Transverse colon (tissue), 3 donors: ENCODE data around the gene USP38.

Source experiments
- POLR2A ChIP-seq: fragments of 450-650 bp; IDR thresholded peaks from one replicate; pipeline ENCODE4 v1.6.1; 2016; ENCODE audit warnings: antibody characterized with exemption, mild to moderate bottlenecking, moderate library complexity
- TF ChIP-seq, protein P1 (sequence below), 5 experiments: fragments of 200-600 bp in 3 of 5; fragments of 450-650 bp in 2 of 5; sonication (generic) in 3 of 5; IDR thresholded peaks; 1 replicate in 2 of 5; 2 replicates in 3 of 5; pipeline ENCODE4 v1.5.1; 2016 to 2017; ENCODE audit warnings: antibody characterized with exemption in 5 of 5, inconsistent platforms in 3 of 5, mild to moderate bottlenecking in 2 of 5, moderate library complexity in 1 of 5

- TF ChIP-seq POLR2A: no peak
- TF ChIP-seq, protein P1, sequence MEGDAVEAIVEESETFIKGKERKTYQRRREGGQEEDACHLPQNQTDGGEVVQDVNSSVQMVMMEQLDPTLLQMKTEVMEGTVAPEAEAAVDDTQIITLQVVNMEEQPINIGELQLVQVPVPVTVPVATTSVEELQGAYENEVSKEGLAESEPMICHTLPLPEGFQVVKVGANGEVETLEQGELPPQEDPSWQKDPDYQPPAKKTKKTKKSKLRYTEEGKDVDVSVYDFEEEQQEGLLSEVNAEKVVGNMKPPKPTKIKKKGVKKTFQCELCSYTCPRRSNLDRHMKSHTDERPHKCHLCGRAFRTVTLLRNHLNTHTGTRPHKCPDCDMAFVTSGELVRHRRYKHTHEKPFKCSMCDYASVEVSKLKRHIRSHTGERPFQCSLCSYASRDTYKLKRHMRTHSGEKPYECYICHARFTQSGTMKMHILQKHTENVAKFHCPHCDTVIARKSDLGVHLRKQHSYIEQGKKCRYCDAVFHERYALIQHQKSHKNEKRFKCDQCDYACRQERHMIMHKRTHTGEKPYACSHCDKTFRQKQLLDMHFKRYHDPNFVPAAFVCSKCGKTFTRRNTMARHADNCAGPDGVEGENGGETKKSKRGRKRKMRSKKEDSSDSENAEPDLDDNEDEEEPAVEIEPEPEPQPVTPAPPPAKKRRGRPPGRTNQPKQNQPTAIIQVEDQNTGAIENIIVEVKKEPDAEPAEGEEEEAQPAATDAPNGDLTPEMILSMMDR (IDR thresholded peaks at IDR 0.05): no peak
These were observed 31.2 kb downstream of the USP38 start for GRCh38 chr4:143215873-143216272.
